ENCODE results near the gene LAMC2. TPM values are rescaled to one million over a fixed set of nuclear protein-coding genes. Genes with fewer than 3 reads are reported as not detected.

LAMC2 gene
- total RNA-seq, 1 experiment from 2014 or later = 0.11 TPM

DNA sequence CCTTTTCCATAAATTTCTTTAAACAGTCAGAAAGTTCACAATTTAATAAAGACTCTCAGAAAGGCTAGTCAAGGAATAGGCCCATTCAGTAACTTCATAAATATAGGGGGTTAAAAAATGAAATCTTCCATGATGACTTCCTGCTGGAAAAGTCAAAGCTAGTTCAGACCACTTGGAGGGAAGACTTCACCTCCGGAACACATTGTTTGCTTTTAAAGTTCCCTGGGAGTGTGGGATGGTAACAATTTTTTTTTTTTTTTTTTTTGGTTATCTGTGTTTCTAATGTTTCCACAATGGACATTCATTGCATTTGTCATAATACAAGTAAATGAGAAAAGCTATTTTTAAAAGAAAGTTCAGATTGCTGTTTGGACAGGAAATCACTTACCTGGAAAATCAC, 18.4 kb upstream of the LAMC2 start:
- Histone ChIP-seq H3K36me3 (ENCODE audit: insufficient read depth, low read length, poor library complexity, severe bottlenecking) (no peaks in the 10 kb centered on the region), H3K27ac (ENCODE audit: low read depth, low read length, poor library complexity, severe bottlenecking) (no peak overlapping the region), H3K4me3 (ENCODE audit: low read depth, low read length, poor library complexity, severe bottlenecking) (no peak overlapping the region), H3K4me1 (ENCODE audit: insufficient read depth, low read length, poor library complexity, severe bottlenecking) (peaks cover 16% of the 10 kb centered on the region), H3K27me3 (replicated peaks; ENCODE audit: insufficient read depth, low read depth, low read length, poor library complexity) (no peaks in the 10 kb centered on the region), H3K9me3 (ENCODE audit: low read depth, low read length, poor library complexity, severe bottlenecking) (no peaks in the 10 kb centered on the region)
- ChIA-PET POLR2A (ENCODE audit: low non-redundant PET) (no interaction called here), CTCF (no interaction called here)
- intact Hi-C loops (cut with micrococcal nuclease; ENCODE audit: unreplicated experiment) = no loop called here
- no peak for DNase-seq (ENCODE audit: low spot score)
- TF ChIP-seq EZH2 (IDR thresholded peaks at IDR 0.05; ENCODE audit: borderline replicate concordance, low read depth, low read length, poor library complexity, severe bottlenecking) (no peak), CTCF (conservative IDR thresholded peaks at IDR 0.05; ENCODE audit: low read depth, low read length) (no peak)
- no TSS peak for BruUV-seq (replicated peaks)

- Histone ChIP-seq H3K27ac (ENCODE audit: low read depth, low read length, poor library complexity, severe bottlenecking) (no peak overlapping the region), H3K36me3 (ENCODE audit: insufficient read depth, low read length, poor library complexity, severe bottlenecking) (no peaks in the 10 kb centered on the region), H3K4me3 (ENCODE audit: low read depth, low read length, poor library complexity, severe bottlenecking) (no peak overlapping the region), H3K4me1 (ENCODE audit: insufficient read depth, low read length, poor library complexity, severe bottlenecking) (peaks cover 16% of the 10 kb centered on the region), H3K9me3 (ENCODE audit: low read depth, low read length, poor library complexity, severe bottlenecking) (no peaks in the 10 kb centered on the region), H3K27me3 (replicated peaks; ENCODE audit: insufficient read depth, low read depth, low read length, poor library complexity) (no peaks in the 10 kb centered on the region)
- TF ChIP-seq CTCF (conservative IDR thresholded peaks at IDR 0.05; ENCODE audit: low read depth, low read length) (no peak), EZH2 (IDR thresholded peaks at IDR 0.05; ENCODE audit: borderline replicate concordance, low read depth, low read length, poor library complexity, severe bottlenecking) (no peak)
- DNase-seq (ENCODE audit: low spot score) = no peak
- ChIA-PET POLR2A (ENCODE audit: low non-redundant PET) (no interaction called here), CTCF (no interaction called here)
- intact Hi-C loops (cut with micrococcal nuclease; ENCODE audit: unreplicated experiment) = no loop called here
- no TSS peak for BruUV-seq (replicated peaks)
These were observed 17.8 kb upstream of the LAMC2 start for GRCh38 chr1:183168308-183168707.

DNA sequence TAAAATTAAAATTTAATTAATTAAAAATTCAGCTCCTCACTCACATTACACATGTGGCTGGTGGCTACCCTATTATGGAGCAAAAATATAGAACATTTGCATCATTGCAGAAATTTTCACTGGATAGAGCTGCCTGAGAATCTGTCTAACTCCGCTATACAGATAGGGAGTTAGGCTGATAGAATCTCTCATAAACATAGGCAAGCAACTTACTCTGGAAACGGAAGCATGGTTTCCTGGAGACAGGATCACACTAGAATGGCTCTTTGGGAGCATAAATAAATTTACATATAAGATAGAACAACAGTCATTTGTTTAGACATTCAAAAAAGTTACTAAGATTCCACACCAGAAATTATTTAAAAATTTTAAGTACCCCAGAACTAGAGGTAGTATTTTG, 12.2 kb upstream of the LAMC2 start:
- no peak for TF ChIP-seq EZH2 (IDR thresholded peaks at IDR 0.05; ENCODE audit: borderline replicate concordance, low read depth, low read length, poor library complexity, severe bottlenecking)
- TF ChIP-seq CTCF (conservative IDR thresholded peaks at IDR 0.05; ENCODE audit: low read depth, low read length) = no peak
- Histone ChIP-seq H3K36me3 (ENCODE audit: insufficient read depth, low read length, poor library complexity, severe bottlenecking) (no peaks in the 10 kb centered on the region), H3K4me3 (ENCODE audit: low read depth, low read length, poor library complexity, severe bottlenecking) (no peak overlapping the region), H3K27me3 (replicated peaks; ENCODE audit: insufficient read depth, low read depth, low read length, poor library complexity) (no peaks in the 10 kb centered on the region), H3K4me1 (ENCODE audit: insufficient read depth, low read length, poor library complexity, severe bottlenecking) (no peaks in the 10 kb centered on the region), H3K27ac (ENCODE audit: low read depth, low read length, poor library complexity, severe bottlenecking) (no peak overlapping the region), H3K9me3 (ENCODE audit: low read depth, low read length, poor library complexity, severe bottlenecking) (no peaks in the 10 kb centered on the region)
- no peak for DNase-seq (ENCODE audit: low spot score)
- BruUV-seq (replicated peaks) = no TSS peak
- ChIA-PET CTCF (no interaction called here), POLR2A (ENCODE audit: low non-redundant PET) (no interaction called here)
- intact Hi-C loops (cut with micrococcal nuclease; ENCODE audit: unreplicated experiment) = no loop called here

All from A673 (cell line).